ENCODE results near the gene IGFBP5. TPM values are rescaled to one million over a fixed set of nuclear protein-coding genes. Genes with fewer than 3 reads are reported as not detected.

Gene IGFBP5
- total and polyA plus RNA-seq, 2 experiments from 2014 or later: 37.9 to 117 TPM

GRCh38 chr2:216664593-216665034 is 30.7 kb downstream of the IGFBP5 start:
- H3K4me1 ChIP-seq (ENCODE audit: insufficient read depth): peaks cover 13% of the 10 kb centered on the region
- H3K27ac ChIP-seq: no peak overlapping the region
- TF ChIP-seq EZH2 (IDR thresholded peaks at IDR 0.05; ENCODE audit: insufficient read depth, poor library complexity, severe bottlenecking): no peak
- H3K36me3 ChIP-seq (ENCODE audit: low read depth): no peaks in the 10 kb centered on the region
- peak; percentile 78 for DNase-seq
- no peaks in the 10 kb centered on the region for H3K9me3 ChIP-seq (ENCODE audit: low read depth)
- H3K79me2 ChIP-seq (ENCODE audit: insufficient read depth): no peaks in the 10 kb centered on the region
- H3F3A ChIP-seq (ENCODE audit: insufficient read depth): 0 out of 2 replicates have a peak, but pooled peaks cover 8% of the 10 kb centered on the region
- 45 to 63% methylated on average over 6 of the region's 6 CpGs for WGBS, 2 experiments (ENCODE audit: low coverage in 1 of 2, low lambda C conversion rate in 2 of 2, missing lambda C conversion rate in 2 of 2)
- no peaks in the 10 kb centered on the region for H4K20me1 ChIP-seq (ENCODE audit: insufficient read depth)
- no peak overlapping the region for H2AFZ ChIP-seq
- H3K27me3 ChIP-seq (replicated peaks; ENCODE audit: insufficient read depth): no peaks in the 10 kb centered on the region
- H3K4me3 ChIP-seq: no peak overlapping the region
- H3K4me2 ChIP-seq (ENCODE audit: unreplicated experiment): no peak overlapping the region
- no peak overlapping the region for H3K9ac ChIP-seq
- no peaks in the 10 kb centered on the region for H3K9me2 ChIP-seq (ENCODE audit: insufficient read depth)
- in situ Hi-C loops (cut with MboI): loop anchor here (5.0 kb wide), 1 partner anchor 147 kb away; no protein-coding TSS in a partner anchor

GRCh38 chr2:216663846-216664245 is 31.5 kb downstream of the IGFBP5 start:
- no peaks in the 10 kb centered on the region for H3K27me3 ChIP-seq (replicated peaks; ENCODE audit: insufficient read depth)
- no peak overlapping the region for H3K4me3 ChIP-seq
- 0 out of 2 replicates have a peak, but pooled peaks cover 8% of the 10 kb centered on the region for H3F3A ChIP-seq (ENCODE audit: insufficient read depth)
- no peaks in the 10 kb centered on the region for H3K79me2 ChIP-seq (ENCODE audit: insufficient read depth)
- no peaks in the 10 kb centered on the region for H3K36me3 ChIP-seq (ENCODE audit: low read depth)
- TF ChIP-seq EZH2phosphoT487 (IDR thresholded peaks at IDR 0.05; ENCODE audit: insufficient read depth, low read depth): no peak
- no peak for TF ChIP-seq EZH2 (IDR thresholded peaks at IDR 0.05; ENCODE audit: insufficient read depth, poor library complexity, severe bottlenecking)
- H3K9ac ChIP-seq: no peak overlapping the region
- WGBS, 2 experiments (ENCODE audit: low coverage in 1 of 2, low lambda C conversion rate in 2 of 2, missing lambda C conversion rate in 2 of 2): 95% methylated on average over 11 to 18 of the region's 18 CpGs
- H3K27ac ChIP-seq: no peak overlapping the region
- peaks cover 13% of the 10 kb centered on the region for H3K4me1 ChIP-seq (ENCODE audit: insufficient read depth)
- H4K20me1 ChIP-seq (ENCODE audit: insufficient read depth): no peaks in the 10 kb centered on the region
- H3K9me3 ChIP-seq (ENCODE audit: low read depth): no peaks in the 10 kb centered on the region
- H3K4me2 ChIP-seq (ENCODE audit: unreplicated experiment): no peak overlapping the region
- no peak overlapping the region for H2AFZ ChIP-seq
- DNase-seq: no peak
- H3K9me2 ChIP-seq (ENCODE audit: insufficient read depth): no peaks in the 10 kb centered on the region
- in situ Hi-C loops (cut with MboI): no loop called here

- in situ Hi-C loops (cut with MboI): no loop called here
- Histone ChIP-seq H3F3A (ENCODE audit: insufficient read depth) (0 out of 2 replicates have a peak, but pooled peaks cover 8% of the 10 kb centered on the region), H3K27me3 (replicated peaks; ENCODE audit: insufficient read depth) (no peaks in the 10 kb centered on the region), H4K20me1 (ENCODE audit: insufficient read depth) (no peaks in the 10 kb centered on the region), H3K9me3 (ENCODE audit: low read depth) (no peaks in the 10 kb centered on the region), H3K27ac (no peak overlapping the region), H2AFZ (no peak overlapping the region), H3K79me2 (ENCODE audit: insufficient read depth) (no peaks in the 10 kb centered on the region), H3K9ac (no peak overlapping the region), H3K9me2 (ENCODE audit: insufficient read depth) (no peaks in the 10 kb centered on the region), H3K4me3 (no peak overlapping the region), H3K4me1 (ENCODE audit: insufficient read depth) (peaks cover 13% of the 10 kb centered on the region), H3K36me3 (ENCODE audit: low read depth) (no peaks in the 10 kb centered on the region), H3K4me2 (ENCODE audit: unreplicated experiment) (no peak overlapping the region)
- no peak for TF ChIP-seq EZH2phosphoT487 (IDR thresholded peaks at IDR 0.05; ENCODE audit: insufficient read depth, low read depth)
- no peak for TF ChIP-seq EZH2 (IDR thresholded peaks at IDR 0.05; ENCODE audit: insufficient read depth, poor library complexity, severe bottlenecking)
- WGBS, 2 experiments (ENCODE audit: low coverage in 1 of 2, low lambda C conversion rate in 2 of 2, missing lambda C conversion rate in 2 of 2): 91 to 95% methylated on average over 1 of the region's 1 CpG
- DNase-seq: no peak
Measured at GRCh38 chr2:216663106-216663505, 32.2 kb downstream of the IGFBP5 start.

- in situ Hi-C loops (cut with MboI): no loop called here
- no peaks in the 10 kb centered on the region for H3K9me2 ChIP-seq (ENCODE audit: insufficient read depth)
- H3K9ac ChIP-seq: no peak overlapping the region
- DNase-seq: no peak
- H3K27ac ChIP-seq: no peak overlapping the region
- no peaks in the 10 kb centered on the region for H3K79me2 ChIP-seq (ENCODE audit: insufficient read depth)
- H3K4me1 ChIP-seq (ENCODE audit: insufficient read depth): peaks cover 13% of the 10 kb centered on the region
- H3F3A ChIP-seq (ENCODE audit: insufficient read depth): 0 out of 2 replicates have a peak, but pooled peaks cover 8% of the 10 kb centered on the region
- TF ChIP-seq EZH2phosphoT487 (IDR thresholded peaks at IDR 0.05; ENCODE audit: insufficient read depth, low read depth) (no peak), EZH2 (IDR thresholded peaks at IDR 0.05; ENCODE audit: insufficient read depth, poor library complexity, severe bottlenecking) (no peak)
- H4K20me1 ChIP-seq (ENCODE audit: insufficient read depth): no peaks in the 10 kb centered on the region
- H3K36me3 ChIP-seq (ENCODE audit: low read depth): no peaks in the 10 kb centered on the region
- 69 to 71% methylated on average over 20 of the region's 20 CpGs for WGBS, 2 experiments (ENCODE audit: low coverage in 1 of 2, low lambda C conversion rate in 2 of 2, missing lambda C conversion rate in 2 of 2)
- H3K9me3 ChIP-seq (ENCODE audit: low read depth): no peaks in the 10 kb centered on the region
- H2AFZ ChIP-seq: no peak overlapping the region
- H3K27me3 ChIP-seq (replicated peaks; ENCODE audit: insufficient read depth): no peaks in the 10 kb centered on the region
- H3K4me3 ChIP-seq: no peak overlapping the region
- no peak overlapping the region for H3K4me2 ChIP-seq (ENCODE audit: unreplicated experiment)
Measured at GRCh38 chr2:216661639-216662375, 33.5 kb downstream of the IGFBP5 start.
